Pancreas (tissue), 10 donors: ENCODE results near the gene PDK2. TPM values are rescaled to one million over a fixed set of nuclear protein-coding genes. Genes with fewer than 3 reads are reported as not detected.

Experiments used
- ATAC-seq, 4 donors: fragments of 200-7000 bp; cut with Tn5 transposase; one replicate each; pipeline versions ENCODE4 v1.8.0 to v1.9.1; 2020; ENCODE audit warnings: mild to moderate bottlenecking in 4 of 4, moderate library complexity in 4 of 4
- DNase-seq, 6 donors: peaks; one replicate each; pipeline ENCODE4 v3.0.0-alpha.2; 2020
- FAIRE-seq: peaks from 2 replicates; lab custom pipeline; 2012; peaks lifted over from hg19 to GRCh38; lab: Jason Lieb, UNC
- H3K27ac ChIP-seq, 4 donors: fragments of 200-600 bp; sonication (generic); 1 replicate in 3 of 4; 2 replicates in 1 of 4; pipeline versions ENCODE4 v1.5.0 to v1.8.0; 2020
- H3K27me3 ChIP-seq, 4 donors: fragments of 200-600 bp; one replicate each; pipeline ENCODE4 v1.8.0; 2021
- H3K36me3 ChIP-seq, 3 donors: fragments of 200-600 bp; sonication (generic) in 1 of 3; one replicate each; pipeline versions ENCODE4 v1.5.0 to v1.8.0; 2020 to 2021
- H3K4me1 ChIP-seq, 3 donors: fragments of 200-600 bp; one replicate each; pipeline ENCODE4 v1.8.0; 2021
- H3K4me3 ChIP-seq, 4 donors: fragments of 200-600 bp; sonication (generic) in 2 of 4; one replicate each; pipeline versions ENCODE4 v1.5.0 to v1.8.0; 2020 to 2021
- H3K9me3 ChIP-seq, 4 donors: fragments of 200-600 bp; one replicate each; pipeline ENCODE4 v1.8.0; 2021
- WGBS, 2 donors: extraction: QIAGEN DNeasy Blood & Tissue Kit; methylation state at CpG; one replicate each; pipeline ENCODE4 v1.1.7; 2013; 5-methylcytosine and 5-hydroxymethylcytosine counted together
- intact Hi-C, 3 donors: fragments of 100-400 bp; cut with DNase I; formaldehyde crosslinking; loops; one replicate each; pipeline versions ENCODE4 v1.11.1 to v1.14.2; 2022
- polyA plus RNA-seq, 2 donors: library from polyadenylated mRNA; stranded (reverse); fragments of 200-250 nt; gene quantifications; one replicate each; pipeline ENCODE4 v1.2.3, GENCODE V29; 2013
- total RNA-seq, 6 donors: library from RNA; stranded (reverse); fragmentation: NEBNext Ultra II Directional in 4 of 6; extraction: Animal tissue kit (Norgen Biotek cat#: 25700) in 4 of 6; gene quantifications; one replicate each; pipeline versions ENCODE4 v1.2.1 to v1.2.4, GENCODE V29; 2021 to 2023
- TF ChIP-seq, protein P1 (sequence below), 4 donors: fragments of 200-600 bp; sonication (generic) in 3 of 4; IDR thresholded peaks; one replicate each; pipeline versions ENCODE4 v1.5.0 to v1.8.0; 2021; ENCODE audit warnings: antibody characterized with exemption in 4 of 4
- donor health status: healthy with polysubstance abuse.
- donor health status: DM: no; HTN: no; CAD: no; lungs with moderate emphysema.
- donor health status: DM: no; HTN: no; CAD: no.
- donor health status: control.
- donor health status: control.
- donor health status: Bipolar disorder and iron deficiency.
- donor health status: DM: yes; HTN: yes; CAD: no.
- donor health status: DM: no; HTN: no; CAD: no.
- donor health status: DM: no; HTN: no; CAD: no.
- donor health status: DM: yes; HTN: yes; CAD: no.

PDK2 gene
- total and polyA plus RNA-seq, 8 donors: 15.3 to 50.0 (median 29.1) TPM

DNA sequence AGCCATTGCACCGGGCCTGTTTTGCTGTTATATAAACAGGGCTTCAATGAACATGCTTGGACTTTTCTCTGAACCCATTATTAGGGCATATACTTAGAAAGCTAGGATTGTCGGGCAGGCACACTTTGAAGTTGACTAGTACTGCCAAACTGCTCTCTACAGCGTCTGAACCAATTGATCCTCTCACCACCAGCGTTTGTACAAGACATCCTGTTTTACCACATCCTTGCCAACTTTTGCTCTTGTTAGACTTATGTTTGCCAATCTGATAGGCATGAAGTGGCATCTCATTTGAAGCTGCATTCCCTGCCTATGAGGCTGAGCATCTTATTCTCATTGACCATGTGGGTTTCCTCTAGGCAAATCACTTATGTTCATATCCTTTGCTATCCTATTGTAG, 62.7 kb downstream of the PDK2 start:
- no peaks in the 10 kb centered on the region for H3K9me3 ChIP-seq
- TF ChIP-seq, protein P1, sequence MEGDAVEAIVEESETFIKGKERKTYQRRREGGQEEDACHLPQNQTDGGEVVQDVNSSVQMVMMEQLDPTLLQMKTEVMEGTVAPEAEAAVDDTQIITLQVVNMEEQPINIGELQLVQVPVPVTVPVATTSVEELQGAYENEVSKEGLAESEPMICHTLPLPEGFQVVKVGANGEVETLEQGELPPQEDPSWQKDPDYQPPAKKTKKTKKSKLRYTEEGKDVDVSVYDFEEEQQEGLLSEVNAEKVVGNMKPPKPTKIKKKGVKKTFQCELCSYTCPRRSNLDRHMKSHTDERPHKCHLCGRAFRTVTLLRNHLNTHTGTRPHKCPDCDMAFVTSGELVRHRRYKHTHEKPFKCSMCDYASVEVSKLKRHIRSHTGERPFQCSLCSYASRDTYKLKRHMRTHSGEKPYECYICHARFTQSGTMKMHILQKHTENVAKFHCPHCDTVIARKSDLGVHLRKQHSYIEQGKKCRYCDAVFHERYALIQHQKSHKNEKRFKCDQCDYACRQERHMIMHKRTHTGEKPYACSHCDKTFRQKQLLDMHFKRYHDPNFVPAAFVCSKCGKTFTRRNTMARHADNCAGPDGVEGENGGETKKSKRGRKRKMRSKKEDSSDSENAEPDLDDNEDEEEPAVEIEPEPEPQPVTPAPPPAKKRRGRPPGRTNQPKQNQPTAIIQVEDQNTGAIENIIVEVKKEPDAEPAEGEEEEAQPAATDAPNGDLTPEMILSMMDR (IDR thresholded peaks at IDR 0.05): no peak
- FAIRE-seq (no peak), ATAC-seq (no peak), DNase-seq (no peak)
- H3K27ac ChIP-seq: no peak overlapping the region
- H3K4me3 ChIP-seq: no peak overlapping the region
- H3K4me1 ChIP-seq: peaks cover 0 to 7% (median 0%) of the 10 kb centered on the region in 3 donors
- intact Hi-C loops: no loop called here
- no peaks in the 10 kb centered on the region for H3K27me3 ChIP-seq
- H3K36me3 ChIP-seq: no peaks in the 10 kb centered on the region
- WGBS, 2 donors: 63% methylated on average over 4 of the region's 4 CpGs

DNA sequence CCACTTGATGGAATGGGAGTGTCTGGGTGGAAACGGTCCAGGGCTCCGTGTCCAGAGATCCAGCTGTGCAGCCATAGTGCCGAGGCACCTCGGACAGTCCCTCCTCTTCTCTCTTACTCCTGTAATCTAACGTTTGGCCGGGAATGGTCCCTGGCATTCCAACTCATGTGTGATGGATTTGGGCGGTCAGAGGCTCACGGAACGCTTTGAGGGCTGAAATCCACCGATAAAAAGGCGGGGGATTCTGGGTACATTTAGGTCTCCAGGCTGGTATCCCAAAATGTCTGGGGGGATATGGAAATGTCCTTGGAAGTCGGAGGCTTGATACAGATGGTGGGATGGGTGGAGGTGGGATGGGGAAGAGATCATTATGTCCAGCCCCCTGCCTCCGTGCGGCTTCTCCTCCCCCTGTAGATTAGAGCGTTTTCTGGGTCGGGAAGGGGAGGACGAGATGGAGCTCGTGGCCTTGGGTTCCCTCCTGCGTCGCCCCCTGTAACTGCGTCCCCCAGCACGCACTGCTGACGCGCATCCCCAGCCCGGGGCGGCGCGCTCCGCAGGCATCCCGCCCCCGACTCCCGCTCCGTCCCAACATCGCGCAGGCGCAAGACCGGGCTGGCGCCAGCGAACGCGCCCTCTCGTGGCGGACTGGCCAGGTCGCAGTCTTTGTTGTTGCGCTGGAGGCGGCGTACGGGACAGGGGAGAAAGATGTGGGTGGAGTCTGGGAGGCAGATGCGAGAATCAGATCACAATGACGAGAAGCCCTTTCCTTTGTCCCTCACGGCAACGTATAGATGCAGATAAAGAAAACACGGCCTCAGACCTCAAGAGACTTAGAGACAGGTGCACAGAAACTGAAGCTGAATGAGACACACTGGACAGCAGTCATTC, 66.1 kb downstream of the PDK2 start:
- WGBS, 2 donors: 1% methylated on average over 48 to 53 of the region's 53 CpGs
- no peaks in the 10 kb centered on the region for H3K36me3 ChIP-seq
- no peaks in the 10 kb centered on the region for H3K4me1 ChIP-seq
- no peaks in the 10 kb centered on the region for H3K9me3 ChIP-seq
- intact Hi-C loops: no loop called here
- H3K27ac ChIP-seq: no peak overlapping the region
- H3K4me3 ChIP-seq: peak overlapping the region; percentile 18 to 61 (median 45)
- peak; percentile 99 for ATAC-seq
- peak; percentile 82 to 98 (median 92) for DNase-seq
- FAIRE-seq: no peak
- TF ChIP-seq, protein P1 (IDR thresholded peaks at IDR 0.05): peak; percentile 86 to 93 (median 90)
- no peaks in the 10 kb centered on the region for H3K27me3 ChIP-seq

Other genes with a start within 250 kb of the PDK2 start
- not detected for gene TAC4, start 247.3 kb upstream of the PDK2 start, total RNA-seq
- gene TAC4, start 247.3 kb upstream of the PDK2 start, polyA plus RNA-seq: not detected
- under 1 TPM in 3 of 6 donors, not detected in 3; 0.16 to 0.23 (median 0.20) TPM for gene DLX4, start 126.2 kb upstream of the PDK2 start, total RNA-seq
- gene DLX4, start 126.2 kb upstream of the PDK2 start, polyA plus RNA-seq: under 1 TPM; 0.26 to 0.30 TPM
- gene DLX3, start 100.1 kb upstream of the PDK2 start, total RNA-seq: under 1 TPM; 0.09 to 0.53 (median 0.24) TPM
- gene DLX3, start 100.1 kb upstream of the PDK2 start, polyA plus RNA-seq: under 1 TPM; 0.33 to 0.42 TPM
- gene ITGA3, start 39.2 kb upstream of the PDK2 start, total RNA-seq: 10 to 100 TPM; 16.8 to 61.2 (median 23.0) TPM
- 10 to 100 TPM; 28.3 to 35.2 TPM for gene ITGA3, start 39.2 kb upstream of the PDK2 start, polyA plus RNA-seq
- gene SAMD14, start 34.8 kb downstream of the PDK2 start, total RNA-seq: under 1 TPM; 0.09 to 0.90 (median 0.33) TPM
- 1 to 10 TPM in 1 of 2 donors, under 1 TPM in 1; 0.80 to 1.3 TPM for gene SAMD14, start 34.8 kb downstream of the PDK2 start, polyA plus RNA-seq
- 10 to 100 TPM; 13.5 to 34.6 (median 17.7) TPM for gene PPP1R9B, start 55.3 kb downstream of the PDK2 start, total RNA-seq
- 10 to 100 TPM; 14.3 to 29.2 TPM for gene PPP1R9B, start 55.3 kb downstream of the PDK2 start, polyA plus RNA-seq
- 1 to 10 TPM in 2 of 6 donors, under 1 TPM in 1, not detected in 3; 0.31 to 1.1 (median 1.0) TPM for gene SGCA, start 70.7 kb downstream of the PDK2 start, total RNA-seq
- gene SGCA, start 70.7 kb downstream of the PDK2 start, polyA plus RNA-seq: 1 to 10 TPM; 1.7 to 3.0 TPM
- 100 to 1,000 TPM in 2 of 6 donors, 10 to 100 TPM in 3, 1 to 10 TPM in 1; 9.0 to 875 (median 36.6) TPM for gene COL1A1, start 106.3 kb downstream of the PDK2 start, total RNA-seq
- gene COL1A1, start 106.3 kb downstream of the PDK2 start, polyA plus RNA-seq: 10 to 100 TPM; 10.4 to 22.2 TPM
- gene TMEM92, start 179.1 kb downstream of the PDK2 start, total RNA-seq: under 1 TPM; 0.12 to 1.00 (median 0.40) TPM
- gene TMEM92, start 179.1 kb downstream of the PDK2 start, polyA plus RNA-seq: under 1 TPM; 0.11 to 0.14 TPM